Ovary (tissue), 9 donors: Measurements from ENCODE around the gene SCYL1. TPM values are rescaled to one million over a fixed set of nuclear protein-coding genes. Genes with fewer than 3 reads are reported as not detected.

Source experiments
- DNase-seq, 5 donors: peaks; one replicate each; pipeline ENCODE4 v3.0.0-alpha.2; 2019 to 2020
- H3K27ac ChIP-seq, 2 donors: fragments of 200-600 bp; one replicate each; pipeline versions ENCODE4 v1.5.1 to v1.8.0; 2019 to 2022
- H3K27me3 ChIP-seq: fragments of 200-600 bp; one replicate; pipeline ENCODE4 v1.8.0; 2022
- H3K36me3 ChIP-seq: fragments of 200-600 bp; sonication (generic); one replicate; pipeline ENCODE4 v1.5.1; 2019
- H3K4me1 ChIP-seq: one replicate; pipeline ENCODE4 v1.8.1; 2013; ENCODE audit warnings: mild to moderate bottlenecking, moderate library complexity; ENCODE audit not compliant: insufficient read depth
- H3K4me3 ChIP-seq: fragments of 200-600 bp; sonication (generic); one replicate; pipeline ENCODE4 v1.5.1; 2017
- H3K9me3 ChIP-seq, 2 donors: fragments of 200-600 bp in 1 of 2; sonication (generic) in 1 of 2; one replicate each; pipeline versions ENCODE4 v1.5.1 to v1.8.1; 2013 to 2019; ENCODE audit warnings: mild to moderate bottlenecking in 1 of 2, moderate library complexity in 1 of 2
- EP300 ChIP-seq: sonication (generic); formaldehyde crosslinking; IDR thresholded peaks from one replicate; pipeline ENCODE4 v1.6.1; 2017; ENCODE audit warnings: antibody characterized with exemption
- POLR2A ChIP-seq: fragments of 450-650 bp; IDR thresholded peaks from one replicate; pipeline ENCODE4 v1.6.1; 2017; ENCODE audit warnings: antibody characterized with exemption, mild to moderate bottlenecking, moderate library complexity
- WGBS, 3 donors: extraction: QIAGEN DNeasy Blood & Tissue Kit in 1 of 3; methylation state at CpG; one replicate each; pipeline versions ENCODE4 v1.1.5 to v1.1.7; 2013 to 2017; 5-methylcytosine and 5-hydroxymethylcytosine counted together
- intact Hi-C, 4 donors: fragments of 100-400 bp; cut with DNase I; formaldehyde crosslinking; loops; one replicate each; pipeline versions ENCODE4 v1.11.0 to v1.15.1; 2022 to 2023
- polyA plus RNA-seq, 2 donors: library from polyadenylated mRNA; stranded (reverse); fragments of 200-250 nt in 1 of 2; fragments of 350-450 nt in 1 of 2; fragmentation: Illumina TruSeq in 1 of 2; extraction: RNeasy Lipid Tissue Mini Kit (QIAGEN cat#74804) in 1 of 2; gene quantifications; one replicate each; pipeline ENCODE4 v1.2.3, GENCODE V29; 2013 to 2014
- total RNA-seq, 7 donors: library from RNA; depleted of rRNA in 2 of 7; stranded (reverse); fragments of >200 nt in 2 of 7; fragmentation: NEBNext Ultra II Directional in 3 of 7; extraction: Animal tissue kit (Norgen Biotek cat#: 25700) in 3 of 7; gene quantifications; one replicate each; pipeline versions ENCODE4 v1.1.0 to v1.2.4, GENCODE V29; 2016 to 2023
- TF ChIP-seq, protein P1 (sequence below), 3 donors: fragments of 450-650 bp in 2 of 3; fragments of 200-600 bp in 1 of 3; IDR thresholded peaks; one replicate each; pipeline versions ENCODE4 v1.5.1 to v1.8.0; 2016 to 2022; ENCODE audit warnings: antibody characterized with exemption in 3 of 3, mild to moderate bottlenecking in 1 of 3
- donor health status: DM: no; HTN: no; CAD: no; lungs with moderate emphysema.
- donor health status: DM: no; HTN: no; CAD: no.
- donor health status: Bipolar disorder and iron deficiency.
- donor health status: DM: yes; HTN: yes; CAD: no.
- donor health status: DM: no; HTN: no; CAD: no.
- donor health status: DM: yes; HTN: yes; CAD: no.

Gene SCYL1
- total and polyA plus RNA-seq, 9 donors, result 11.7 to 118 (median 86.6) TPM

DNA sequence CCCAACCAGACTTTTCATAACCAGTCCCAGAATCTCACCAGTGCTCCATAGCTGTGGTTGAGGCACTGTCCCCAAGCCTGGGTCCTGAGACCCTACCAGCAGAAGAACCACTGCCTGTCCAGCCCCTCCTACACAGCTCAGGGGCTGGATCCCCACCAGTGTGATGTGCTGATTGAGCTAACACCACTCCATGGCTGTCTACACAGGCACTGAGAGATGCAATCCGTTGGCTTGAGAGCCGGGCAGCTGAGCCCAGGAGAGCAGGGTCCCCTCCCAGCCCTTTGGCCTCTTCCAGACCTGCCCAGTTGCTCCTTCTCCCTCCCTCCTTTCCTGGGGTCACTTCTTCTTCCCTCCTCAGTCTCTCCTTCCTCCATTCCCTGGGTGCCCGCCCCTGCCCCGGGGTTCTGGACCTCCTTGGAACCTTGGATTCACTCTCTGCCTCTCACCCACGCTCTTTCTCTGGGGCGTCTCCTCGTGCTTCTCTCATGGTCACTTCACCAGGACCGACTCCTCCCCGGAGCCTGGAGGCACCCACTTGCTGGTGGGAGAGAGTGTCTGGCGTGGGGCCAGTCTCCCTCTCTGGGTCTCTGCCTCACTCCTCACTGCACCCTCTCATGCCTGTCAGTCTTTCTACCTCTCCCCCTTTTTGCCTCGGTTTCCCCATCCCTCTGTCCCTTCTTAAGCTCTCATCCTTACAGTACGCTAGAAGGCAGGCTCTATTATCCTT, 706 bp upstream of the SCYL1 start:
- intact Hi-C loops, result no loop called here

DNA sequence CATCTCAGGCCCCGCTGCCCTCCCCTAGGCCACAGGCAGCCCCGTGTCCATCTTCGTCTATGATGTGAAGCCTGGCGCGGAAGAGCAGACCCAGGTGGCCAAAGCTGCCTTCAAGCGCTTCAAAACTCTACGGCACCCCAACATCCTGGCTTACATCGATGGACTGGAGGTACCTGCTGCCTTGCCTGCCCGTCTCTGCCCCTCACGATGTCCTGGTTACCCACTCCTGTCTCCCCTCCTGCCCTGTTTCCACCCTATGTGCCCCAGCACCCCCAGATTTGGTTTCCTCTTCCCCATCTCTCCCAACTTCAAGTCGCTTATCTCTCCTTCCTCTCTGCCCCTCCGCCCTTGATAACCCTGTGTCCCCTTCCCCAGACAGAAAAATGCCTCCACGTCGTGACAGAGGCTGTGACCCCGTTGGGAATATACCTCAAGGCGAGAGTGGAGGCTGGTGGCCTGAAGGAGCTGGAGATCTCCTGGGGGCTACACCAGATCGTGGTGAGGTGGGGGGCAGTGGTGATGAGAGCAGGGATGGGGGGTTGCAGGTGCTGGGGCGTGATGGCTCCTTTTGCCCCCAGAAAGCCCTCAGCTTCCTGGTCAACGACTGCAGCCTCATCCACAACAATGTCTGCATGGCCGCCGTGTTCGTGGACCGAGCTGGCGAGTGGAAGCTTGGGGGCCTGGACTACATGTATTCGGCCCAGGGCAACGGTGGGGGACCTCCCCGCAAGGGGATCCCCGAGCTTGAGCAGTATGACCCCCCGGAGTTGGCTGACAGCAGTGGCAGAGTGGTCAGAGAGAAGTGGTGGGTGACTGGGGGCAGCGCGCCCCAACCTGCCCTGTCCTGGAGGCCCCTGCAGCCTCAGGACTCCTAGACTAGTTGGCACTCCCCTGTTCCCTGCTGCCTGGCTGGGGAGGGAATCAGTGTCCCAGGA, 930 bp downstream of the SCYL1 start:
- H3K27me3 ChIP-seq, result no peaks in the 10 kb centered on the region
- DNase-seq, result peak in 3 of 5 donors; percentile 43 to 54 (median 50)
- 37 to 40% (median 38%) methylated on average over 29 to 31 of the region's 31 CpGs for WGBS, 3 donors
- H3K4me1 ChIP-seq, result peaks cover 26% of the 10 kb centered on the region
- intact Hi-C loops, result no loop called here
- H3K27ac ChIP-seq, result peak overlapping the region; percentile 42 to 79
- no peak for TF ChIP-seq POLR2A
- peak overlapping the region; percentile 97 for H3K4me3 ChIP-seq
- no peaks in the 10 kb centered on the region for H3K9me3 ChIP-seq
- H3K36me3 ChIP-seq, result no peaks in the 10 kb centered on the region

More for the DNA sequence above, 706 bp upstream of the SCYL1 start:
- Histone ChIP-seq H3K27me3 (no peaks in the 10 kb centered on the region), H3K4me3 (peak overlapping the region; percentile 7), H3K36me3 (no peaks in the 10 kb centered on the region), H3K9me3 (no peaks in the 10 kb centered on the region), H3K4me1 (peaks cover 17% of the 10 kb centered on the region), H3K27ac (peak overlapping the region; percentile 49 to 53)
- peak; percentile 71 to 82 (median 81) for DNase-seq
- TF ChIP-seq, protein P1, sequence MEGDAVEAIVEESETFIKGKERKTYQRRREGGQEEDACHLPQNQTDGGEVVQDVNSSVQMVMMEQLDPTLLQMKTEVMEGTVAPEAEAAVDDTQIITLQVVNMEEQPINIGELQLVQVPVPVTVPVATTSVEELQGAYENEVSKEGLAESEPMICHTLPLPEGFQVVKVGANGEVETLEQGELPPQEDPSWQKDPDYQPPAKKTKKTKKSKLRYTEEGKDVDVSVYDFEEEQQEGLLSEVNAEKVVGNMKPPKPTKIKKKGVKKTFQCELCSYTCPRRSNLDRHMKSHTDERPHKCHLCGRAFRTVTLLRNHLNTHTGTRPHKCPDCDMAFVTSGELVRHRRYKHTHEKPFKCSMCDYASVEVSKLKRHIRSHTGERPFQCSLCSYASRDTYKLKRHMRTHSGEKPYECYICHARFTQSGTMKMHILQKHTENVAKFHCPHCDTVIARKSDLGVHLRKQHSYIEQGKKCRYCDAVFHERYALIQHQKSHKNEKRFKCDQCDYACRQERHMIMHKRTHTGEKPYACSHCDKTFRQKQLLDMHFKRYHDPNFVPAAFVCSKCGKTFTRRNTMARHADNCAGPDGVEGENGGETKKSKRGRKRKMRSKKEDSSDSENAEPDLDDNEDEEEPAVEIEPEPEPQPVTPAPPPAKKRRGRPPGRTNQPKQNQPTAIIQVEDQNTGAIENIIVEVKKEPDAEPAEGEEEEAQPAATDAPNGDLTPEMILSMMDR (IDR thresholded peaks at IDR 0.05), result no peak
- TF ChIP-seq POLR2A, result no peak
- no peak for TF ChIP-seq EP300
- 24 to 38% (median 33%) methylated on average over 12 of the region's 12 CpGs for WGBS, 3 donors

DNA sequence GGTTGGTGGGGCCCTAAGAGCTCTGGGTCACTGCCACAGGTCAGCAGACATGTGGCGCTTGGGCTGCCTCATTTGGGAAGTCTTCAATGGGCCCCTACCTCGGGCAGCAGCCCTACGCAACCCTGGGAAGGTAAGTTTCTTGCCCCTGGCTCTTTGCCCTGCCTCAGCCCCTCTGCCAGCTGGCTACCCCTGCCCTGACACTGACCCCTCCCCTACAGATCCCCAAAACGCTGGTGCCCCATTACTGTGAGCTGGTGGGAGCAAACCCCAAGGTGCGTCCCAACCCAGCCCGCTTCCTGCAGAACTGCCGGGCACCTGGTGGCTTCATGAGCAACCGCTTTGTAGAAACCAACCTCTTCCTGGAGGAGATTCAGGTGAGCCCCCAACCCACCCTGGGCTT, 1.9 kb downstream of the SCYL1 start:
- TF ChIP-seq, protein P1 (IDR thresholded peaks at IDR 0.05), result no peak
- TF ChIP-seq EP300, result no peak
- TF ChIP-seq POLR2A, result no peak
- intact Hi-C loops, result no loop called here
- Histone ChIP-seq H3K9me3 (no peaks in the 10 kb centered on the region), H3K4me3 (no peak overlapping the region), H3K27me3 (no peaks in the 10 kb centered on the region), H3K27ac (no peak overlapping the region), H3K4me1 (peaks cover 26% of the 10 kb centered on the region), H3K36me3 (no peaks in the 10 kb centered on the region)
- DNase-seq, result peak in 1 of 5 donors; percentile 49
- 82 to 93% (median 88%) methylated on average over 8 of the region's 8 CpGs for WGBS, 3 donors

DNA sequence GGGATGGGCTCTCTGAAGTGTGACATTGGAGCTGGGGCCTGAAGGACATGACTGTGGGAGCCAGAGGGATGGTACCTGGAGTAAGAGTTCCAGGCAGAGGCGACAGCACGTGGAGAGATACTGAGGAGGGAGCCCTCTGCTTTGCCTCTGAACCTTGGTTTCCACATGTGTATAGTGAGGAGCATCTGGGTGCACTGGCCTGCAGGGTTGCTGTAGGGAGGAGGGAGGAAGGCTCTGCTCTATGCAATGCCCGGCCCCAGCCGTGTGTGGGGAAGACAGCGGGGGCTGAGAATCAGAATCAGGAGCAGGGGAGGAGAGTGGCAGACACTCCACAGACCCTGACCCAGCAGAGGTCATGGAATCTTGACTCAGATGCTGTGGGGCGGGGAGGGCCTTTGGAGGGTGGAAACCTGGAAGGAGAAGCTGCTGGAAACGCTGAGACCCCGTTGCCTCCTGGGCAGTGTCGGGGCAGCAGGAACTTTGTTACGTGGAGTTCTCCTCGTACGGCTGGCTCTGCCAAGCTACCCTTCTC, 4.0 kb downstream of the SCYL1 start:
- Histone ChIP-seq H3K4me3 (no peak overlapping the region), H3K27me3 (no peaks in the 10 kb centered on the region), H3K4me1 (peaks cover 26% of the 10 kb centered on the region), H3K27ac (peak overlapping the region; percentile 4 to 56), H3K9me3 (no peaks in the 10 kb centered on the region), H3K36me3 (no peaks in the 10 kb centered on the region)
- intact Hi-C loops, result no loop called here
- WGBS, 3 donors, result 16 to 26% (median 18%) methylated on average over 12 of the region's 12 CpGs
- DNase-seq, result peak; percentile 51 to 75 (median 61)
- TF ChIP-seq, protein P1 (IDR thresholded peaks at IDR 0.05), result no peak
- no peak for TF ChIP-seq POLR2A
- no peak for TF ChIP-seq EP300
